HCT116 (cell line): Measurements from ENCODE around the gene GREB1L.

Experiments used
- CTCF ChIP-seq, 3 experiments: fragments of 200-600 bp in 1 of 3; sonication (generic) in 1 of 3; IDR thresholded peaks in 2 of 3; conservative IDR thresholded peaks in 1 of 3; 2 replicates each; pipeline ENCODE4 v1.5.1; 2012 to 2017; ENCODE audit warnings: low read depth in 2 of 3, low read length in 2 of 3, antibody characterized with exemption in 1 of 3, borderline replicate concordance in 1 of 3, control low read depth in 1 of 3, mild to moderate bottlenecking in 1 of 3, mixed read lengths in 1 of 3, mixed run types in 1 of 3, moderate library complexity in 1 of 3; ENCODE audit not compliant: insufficient read depth in 1 of 3
- EGR1 ChIP-seq: IDR thresholded peaks from 2 replicates; pipeline ENCODE4 v1.6.1; 2012; ENCODE audit warnings: low read depth
- EZH2phosphoT487 ChIP-seq: fragments of 200-600 bp; IDR thresholded peaks from 2 replicates; pipeline ENCODE4 v1.6.1; 2018; ENCODE audit warnings: antibody characterized with exemption, borderline replicate concordance
- POLR2A ChIP-seq: IDR thresholded peaks from 2 replicates; pipeline ENCODE4 v1.7.0; 2011; ENCODE audit warnings: borderline replicate concordance; ENCODE audit not compliant: insufficient read depth, insufficient read length; ENCODE audit errors: extremely low read depth
- POLR2AphosphoS5 ChIP-seq: IDR thresholded peaks from 2 replicates; pipeline ENCODE4 v1.6.1; 2011; ENCODE audit warnings: mild to moderate bottlenecking, low read depth, low read length, moderate library complexity
- REST ChIP-seq: IDR thresholded peaks from 2 replicates; pipeline ENCODE4 v1.6.1; 2012; ENCODE audit warnings: low read depth
- SRF ChIP-seq: IDR thresholded peaks from 2 replicates; pipeline ENCODE4 v1.6.1; 2012; ENCODE audit warnings: low read depth
- ZFX ChIP-seq: fragments of 450-650 bp; IDR thresholded peaks from 2 replicates; pipeline ENCODE4 v1.6.1; 2017

GRCh38 chr18:21483051-21483450 lies 241.0 kb downstream of the GREB1L start:
- no peak for TF ChIP-seq SRF
- TF ChIP-seq EZH2phosphoT487: no peak
- TF ChIP-seq CTCF (IDR thresholded peaks at IDR 0.05 in 2 of 3, conservative IDR thresholded peaks at IDR 0.05 in 1 of 3; ENCODE audit: borderline replicate concordance in 1 of 3, insufficient read depth in 1 of 3, low read depth in 2 of 3, low read length in 2 of 3): no peak
- no peak for TF ChIP-seq POLR2AphosphoS5
- no peak for TF ChIP-seq ZFX
- no peak for TF ChIP-seq REST
- TF ChIP-seq EGR1: no peak
- TF ChIP-seq POLR2A: no peak
